ENCODE results near the gene ZDHHC17. TPM values are rescaled to one million over a fixed set of nuclear protein-coding genes. Genes with fewer than 3 reads are reported as not detected.
A peak's percentile ranks its signal among the peaks of the same experiment; 100 is the strongest.

Gene ZDHHC17
- polyA plus RNA-seq, 1 of the 3 experiments (the other 2 are of a cell fraction), result 28.6 TPM

GRCh38 chr12:76739896-76740295, 24.0 kb upstream of the ZDHHC17 start:
- 76% methylated on average over 4 of the region's 4 CpGs for WGBS (ENCODE audit: low lambda C conversion rate)
- H3K4me3 ChIP-seq (ENCODE audit: low read depth in 2 of 2, low read length in 1 of 2), result no peak overlapping the region
- 0 out of 2 replicates have a peak, but pooled peaks cover 3% of the 10 kb centered on the region for H3K9me3 ChIP-seq
- POLR2A ChIA-PET, result no interaction called here
- no peaks in the 10 kb centered on the region for H3K36me3 ChIP-seq (replicated peaks in 1 of 2; ENCODE audit: control insufficient read depth in 1 of 2, insufficient read depth in 2 of 2, low read length in 1 of 2)
- CTCF ChIA-PET, result no interaction called here
- no peak overlapping the region for H3K9ac ChIP-seq
- no peak for TF ChIP-seq FOXJ3 (CRISPR knock-in tag; IDR thresholded peaks at IDR 0.05)
- TF ChIP-seq NFIC (IDR thresholded peaks at IDR 0.05; ENCODE audit: borderline replicate concordance), result 0 out of 2 replicates have a peak, but pooled peaks have one; percentile 28
- no peak for TF ChIP-seq JUND (IDR thresholded peaks at IDR 0.05)
- TF ChIP-seq MAX (IDR thresholded peaks at IDR 0.05; ENCODE audit: low read depth), result no peak
- no peak for DNase-seq
- H3K27ac ChIP-seq (ENCODE audit: low read depth in 2 of 2, low read length in 1 of 2), result no peak overlapping the region
- H3K4me2 ChIP-seq, result no peak overlapping the region
- no peaks in the 10 kb centered on the region for H3F3A ChIP-seq (replicated peaks; ENCODE audit: insufficient read depth)
- no peaks in the 10 kb centered on the region for H3K4me1 ChIP-seq (ENCODE audit: control insufficient read depth in 1 of 2, insufficient read depth in 2 of 2, low read depth in 1 of 2, low read length in 1 of 2)
- no peaks in the 10 kb centered on the region for H3K79me2 ChIP-seq (ENCODE audit: insufficient read depth)
- H3K27me3 ChIP-seq (ENCODE audit: insufficient read depth), result no peaks in the 10 kb centered on the region
- no peaks in the 10 kb centered on the region for H4K20me1 ChIP-seq (ENCODE audit: insufficient read depth)
- no peak overlapping the region for H2AFZ ChIP-seq (ENCODE audit: low read depth)
- no peaks in the 10 kb centered on the region for H3K9me2 ChIP-seq

- H3K79me2 ChIP-seq (ENCODE audit: insufficient read depth), result no peaks in the 10 kb centered on the region
- H3K27ac ChIP-seq (ENCODE audit: low read depth in 2 of 2, low read length in 1 of 2), result no peak overlapping the region
- H4K20me1 ChIP-seq (ENCODE audit: insufficient read depth), result no peaks in the 10 kb centered on the region
- TF ChIP-seq IRF3 (IDR thresholded peaks at IDR 0.05; ENCODE audit: low read depth, low read length) (no peak), NFIC (IDR thresholded peaks at IDR 0.05; ENCODE audit: borderline replicate concordance) (no peak), CHD2 (IDR thresholded peaks at IDR 0.05; ENCODE audit: low read length, partially characterized antibody) (no peak), SMC3 (IDR thresholded peaks at IDR 0.05; ENCODE audit: low read depth, low read length) (no peak), RFX5 (IDR thresholded peaks at IDR 0.05; ENCODE audit: low read length) (no peak), PBX3 (IDR thresholded peaks at IDR 0.05) (no peak), EP300 (IDR thresholded peaks at IDR 0.05; ENCODE audit: borderline replicate concordance in 1 of 2, low read depth in 1 of 2, low read length in 1 of 2) (no peak), REST (IDR thresholded peaks at IDR 0.05; ENCODE audit: low read depth, low read length) (no peak), TAF1 (IDR thresholded peaks at IDR 0.05; ENCODE audit: borderline replicate concordance, low read depth, low read length) (no peak)
- no peaks in the 10 kb centered on the region for H3K27me3 ChIP-seq (ENCODE audit: insufficient read depth)
- no peaks in the 10 kb centered on the region for H3K36me3 ChIP-seq (replicated peaks in 1 of 2; ENCODE audit: control insufficient read depth in 1 of 2, insufficient read depth in 2 of 2, low read length in 1 of 2)
- H3F3A ChIP-seq (replicated peaks; ENCODE audit: insufficient read depth), result no peaks in the 10 kb centered on the region
- no peak overlapping the region for H3K9ac ChIP-seq
- H3K4me2 ChIP-seq, result no peak overlapping the region
- ChIA-PET POLR2A (no interaction called here), CTCF (no interaction called here)
- no peak overlapping the region for H3K4me3 ChIP-seq (ENCODE audit: low read depth in 2 of 2, low read length in 1 of 2)
- H3K9me3 ChIP-seq, result 0 out of 2 replicates have a peak, but pooled peaks cover 3% of the 10 kb centered on the region
- WGBS (ENCODE audit: low lambda C conversion rate), result 88% methylated on average over 8 of the region's 8 CpGs
- H3K4me1 ChIP-seq (ENCODE audit: control insufficient read depth in 1 of 2, insufficient read depth in 2 of 2, low read depth in 1 of 2, low read length in 1 of 2), result no peaks in the 10 kb centered on the region
- H2AFZ ChIP-seq (ENCODE audit: low read depth), result no peak overlapping the region
- no peaks in the 10 kb centered on the region for H3K9me2 ChIP-seq
- DNase-seq, result no peak
Measured at GRCh38 chr12:76740501-76740900, 23.4 kb upstream of the ZDHHC17 start.

Measured in SK-N-SH (cell line).